Activated naive CD4-positive, alpha-beta T cell (primary cell): ENCODE measurements around the gene CRYBB2.
"Not testable (repeated sequence)": the region's sequence is repeated elsewhere in the genome, so short reads cannot be mapped to it uniquely, and the experiment has no call there.

Experiments
- DNase-seq, 4 experiments: peaks; one replicate each; lab custom pipeline; 2025; lab: John Stamatoyannopoulos, UW

Gene CRYBB2

DNA sequence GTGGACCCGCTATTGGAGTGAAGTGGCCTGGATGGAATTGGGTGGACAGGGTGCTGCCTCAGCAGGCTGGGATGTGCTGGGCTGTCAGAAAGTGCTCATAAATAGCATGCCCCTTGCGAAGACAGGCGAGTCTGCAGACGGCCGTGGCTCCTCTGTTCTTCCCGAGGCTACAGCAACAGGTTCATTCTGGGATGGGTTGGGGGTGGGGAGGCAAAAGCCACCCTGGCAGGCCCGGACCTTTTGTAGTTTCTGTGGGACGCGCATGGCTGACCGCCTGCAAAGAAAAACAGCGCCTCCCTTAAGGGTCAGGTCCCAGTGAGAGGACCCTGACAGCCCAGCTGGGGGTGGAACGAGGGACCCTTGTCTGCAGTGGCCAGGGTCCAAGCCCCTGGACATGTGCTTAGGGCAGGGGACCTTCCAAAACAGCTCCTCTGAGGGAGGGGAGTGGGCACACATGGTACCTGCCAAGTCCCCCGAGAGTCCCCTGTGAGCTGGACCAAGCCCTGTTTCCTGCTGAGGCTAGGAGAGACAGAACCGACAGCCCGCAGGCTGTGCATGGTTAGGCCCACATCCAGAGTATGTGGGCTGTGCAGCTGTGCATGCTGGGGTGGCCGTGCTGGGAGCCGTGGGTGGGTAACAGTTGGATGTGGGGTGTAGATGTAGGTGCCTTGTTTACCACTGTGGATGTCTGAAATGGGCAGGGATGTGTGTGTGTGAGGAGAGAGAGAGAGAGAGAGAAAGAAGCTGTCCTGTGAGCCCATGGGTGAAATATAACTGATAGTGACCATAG is 19.5 kb upstream of the CRYBB2 start, which contains the start of gene CRYBB3:
Gene CRYBB3 (plus strand): TSS at position 128 of the 790 bp plus-strand sequence. CDS start 1,539 bp downstream, outside the sequence.
- DNase-seq: no peak

DNA sequence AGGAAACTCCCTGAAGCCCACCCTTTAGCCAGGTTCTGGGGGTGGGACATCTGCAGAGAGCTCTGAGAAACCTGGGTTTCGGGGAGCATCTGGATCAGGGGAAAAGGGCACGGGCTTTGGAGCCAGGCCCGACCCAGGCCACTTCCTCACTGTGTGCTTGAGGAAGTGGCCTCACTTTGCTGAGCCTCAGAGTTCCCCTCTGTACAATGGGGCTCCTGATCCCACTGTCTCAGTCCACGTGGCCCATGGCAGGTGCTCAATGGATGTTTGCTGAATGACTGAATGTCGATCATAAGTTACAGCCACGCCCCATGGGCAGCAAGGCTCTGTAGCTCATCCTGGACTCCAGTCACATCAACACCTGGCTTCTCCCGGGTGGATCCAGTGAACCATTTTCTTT is 18.5 kb upstream of the CRYBB2 start:
- DNase-seq: no peak

DNA sequence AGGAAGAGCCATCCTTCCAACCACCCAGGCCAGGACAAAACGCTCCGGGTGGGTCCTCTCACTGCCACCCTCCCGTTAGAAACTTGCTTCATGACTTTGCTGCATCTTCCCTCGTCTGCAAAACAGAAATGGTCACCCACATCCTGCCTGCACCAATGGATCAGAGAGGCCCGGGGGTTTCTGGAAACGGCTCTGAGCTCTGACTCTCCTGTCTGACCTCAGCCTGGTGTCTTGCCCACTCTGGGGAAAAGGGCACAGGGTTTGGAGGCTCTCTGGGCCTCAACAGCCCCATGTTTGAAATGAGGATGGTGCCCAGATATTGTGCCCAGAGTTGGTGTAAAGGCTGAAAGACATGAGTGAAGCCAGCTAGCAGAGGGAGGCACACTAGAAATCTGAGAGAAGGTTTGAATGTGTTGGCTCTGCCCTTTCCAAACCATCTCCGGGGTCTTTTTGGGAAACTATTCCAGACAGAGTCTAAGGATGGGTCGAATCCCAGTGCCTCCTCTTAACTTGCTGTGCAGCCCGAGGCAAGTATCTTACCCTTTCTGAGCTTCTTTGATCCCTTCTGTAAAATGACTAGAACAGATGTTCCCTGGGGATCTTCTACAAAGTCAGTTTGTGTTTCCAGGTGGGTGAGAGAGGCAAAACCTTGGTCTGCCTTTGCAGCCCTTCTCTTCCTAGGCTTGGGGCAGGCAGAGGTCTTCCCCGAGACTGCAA is 17.7 kb upstream of the CRYBB2 start:
- no peak for DNase-seq

DNA sequence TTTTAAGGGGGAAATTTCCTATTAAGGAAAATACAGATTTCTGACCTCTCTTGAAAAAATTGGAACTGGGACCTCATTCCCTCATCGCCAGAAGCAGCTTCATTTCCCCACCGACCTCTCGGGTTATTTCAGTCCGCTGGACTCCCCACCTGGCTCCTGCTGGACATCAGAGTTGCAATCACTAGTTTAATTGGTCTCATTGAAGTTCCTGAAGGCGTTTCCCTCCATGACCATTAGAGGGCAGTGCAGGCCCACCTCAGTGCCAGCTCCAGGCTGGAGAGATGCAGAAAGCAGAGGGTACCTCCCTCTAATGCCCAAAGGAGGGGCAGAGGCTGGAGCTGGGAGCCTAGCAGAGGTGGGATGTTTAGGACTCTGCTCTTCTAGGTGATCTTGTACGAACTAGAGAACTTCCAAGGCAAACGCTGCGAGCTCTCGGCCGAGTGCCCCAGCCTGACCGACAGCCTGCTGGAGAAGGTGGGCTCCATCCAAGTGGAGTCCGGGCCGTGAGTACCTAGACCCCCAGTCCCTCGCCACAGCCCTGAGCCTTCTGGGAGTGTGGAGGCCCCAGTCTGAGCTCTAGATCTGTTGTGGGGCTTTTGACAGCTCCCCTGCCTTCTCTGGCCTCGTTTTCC is 17.0 kb upstream of the CRYBB2 start:
- DNase-seq: peak; percentile 10 to 30 (median 22)

DNA sequence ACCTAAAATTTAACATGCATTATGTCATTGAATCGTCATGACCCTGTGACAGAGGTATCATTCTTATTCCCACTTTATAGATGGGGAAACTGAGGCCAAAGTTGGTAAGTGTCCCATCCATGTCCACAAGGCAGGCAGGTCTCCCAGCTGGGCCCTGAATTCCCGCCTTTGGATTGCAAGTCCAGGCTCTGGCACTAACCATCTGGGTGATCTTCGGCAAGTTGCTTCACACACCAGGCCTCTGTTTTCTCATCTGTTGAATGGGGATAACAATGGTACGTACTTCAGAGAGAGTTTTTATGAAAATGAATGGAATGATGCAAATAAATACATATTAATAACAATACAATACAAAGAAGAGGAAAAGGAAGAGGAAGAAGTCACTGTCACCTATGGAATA is 16.4 kb upstream of the CRYBB2 start:
- no peak for DNase-seq

DNA sequence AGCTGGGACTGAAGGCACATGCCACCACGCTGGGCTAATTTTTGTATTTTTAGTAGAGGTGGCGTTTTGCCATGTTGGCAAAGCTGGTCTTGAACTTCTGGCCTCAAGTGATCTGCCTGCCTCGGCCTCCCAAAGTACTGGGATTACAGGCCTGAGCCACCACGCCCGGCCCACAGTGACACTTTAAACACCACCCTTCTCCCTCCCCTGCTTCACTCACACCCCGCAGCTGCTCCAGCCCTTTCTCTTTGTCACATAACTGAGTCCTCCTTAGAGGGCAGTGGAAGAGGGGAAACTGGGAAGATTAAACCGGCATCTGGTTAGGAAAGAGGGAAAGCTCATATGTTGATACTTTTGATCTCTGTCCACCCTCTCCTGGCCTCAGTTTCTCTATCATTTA is 14.9 kb upstream of the CRYBB2 start:
- not testable (repeated sequence) for DNase-seq

DNA sequence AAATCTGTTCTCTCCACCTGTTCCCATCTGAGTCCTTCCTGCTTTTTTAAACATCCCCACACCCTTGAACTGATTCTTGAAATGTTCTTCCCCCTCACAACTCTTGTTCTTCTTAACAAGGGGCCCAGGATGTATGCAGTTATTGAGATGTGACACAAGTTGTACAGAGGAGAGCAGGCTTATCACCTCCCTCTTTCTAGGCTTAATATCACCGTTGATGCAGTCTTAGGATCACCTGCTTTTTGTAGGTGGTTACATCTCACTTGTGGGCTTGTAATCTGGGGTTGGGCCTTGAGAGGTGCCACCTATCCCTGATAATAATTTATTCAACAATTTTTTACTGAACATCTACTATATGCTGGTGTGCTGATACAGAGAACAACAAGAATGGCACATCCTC is 13.6 kb upstream of the CRYBB2 start:
- no peak for DNase-seq

DNA sequence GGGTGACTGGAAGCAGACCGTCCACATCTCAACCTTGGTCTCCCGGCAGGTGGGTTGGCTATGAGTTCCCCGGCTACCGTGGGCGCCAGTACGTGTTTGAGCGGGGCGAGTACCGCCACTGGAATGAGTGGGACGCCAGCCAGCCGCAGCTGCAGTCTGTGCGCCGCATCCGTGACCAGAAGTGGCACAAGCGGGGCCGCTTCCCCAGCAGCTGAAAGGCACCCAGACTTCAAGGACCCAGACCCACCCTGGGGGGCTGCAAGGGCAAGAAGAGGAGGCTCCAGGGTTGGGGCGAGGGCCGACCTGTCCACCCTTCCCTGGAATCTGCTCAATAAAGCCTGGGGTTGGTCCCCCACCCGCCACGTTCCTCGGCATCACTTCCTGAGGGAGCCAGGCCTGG is 12.4 kb upstream of the CRYBB2 start:
- DNase-seq: no peak

DNA sequence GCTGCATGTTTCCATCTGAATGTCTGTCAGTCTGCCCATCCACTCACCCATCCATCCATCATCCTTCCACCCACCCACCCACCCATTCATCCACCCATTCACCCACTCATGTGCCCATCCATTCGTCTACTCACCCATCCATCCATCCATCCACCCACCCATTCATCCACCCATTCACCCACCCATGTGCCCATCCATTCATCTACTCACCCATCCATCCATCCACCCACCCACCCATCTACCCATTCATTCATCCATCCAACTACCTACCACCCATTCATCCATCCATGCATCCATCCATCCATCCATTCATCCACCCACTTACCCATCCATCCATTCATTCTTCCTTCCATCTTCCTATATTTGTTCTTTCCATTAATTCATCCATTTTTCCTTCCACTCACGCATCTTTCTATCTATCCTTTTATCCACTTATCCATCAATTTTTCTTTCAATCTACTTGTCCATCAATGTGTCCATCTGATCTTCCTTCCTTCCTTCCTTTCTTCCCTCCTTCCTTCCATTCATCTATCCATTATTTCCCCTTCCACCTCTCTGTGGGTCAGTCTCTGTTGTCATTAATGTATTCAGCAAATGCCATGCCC is 11.8 kb upstream of the CRYBB2 start:
- DNase-seq: no peak

DNA sequence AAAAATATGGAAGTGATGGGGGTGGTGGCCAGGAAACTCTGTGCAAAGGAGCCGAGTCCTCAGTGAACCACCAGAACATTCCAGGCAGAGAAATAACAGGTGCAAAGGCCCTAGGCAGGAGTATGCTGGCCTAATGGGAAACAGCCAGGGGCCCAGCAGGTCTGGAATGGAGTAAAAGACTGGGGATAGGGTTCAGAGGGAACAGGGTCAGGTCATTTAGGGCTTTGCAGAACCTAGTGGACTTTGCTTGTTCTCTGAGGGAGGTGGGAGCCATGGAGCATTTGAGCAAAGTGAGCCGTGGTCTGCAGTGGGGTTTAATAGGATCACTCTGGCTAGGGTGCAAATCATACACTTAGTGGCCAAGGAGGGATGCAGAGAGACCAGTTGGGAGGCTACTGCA is 11.1 kb upstream of the CRYBB2 start:
- no peak for DNase-seq

DNA sequence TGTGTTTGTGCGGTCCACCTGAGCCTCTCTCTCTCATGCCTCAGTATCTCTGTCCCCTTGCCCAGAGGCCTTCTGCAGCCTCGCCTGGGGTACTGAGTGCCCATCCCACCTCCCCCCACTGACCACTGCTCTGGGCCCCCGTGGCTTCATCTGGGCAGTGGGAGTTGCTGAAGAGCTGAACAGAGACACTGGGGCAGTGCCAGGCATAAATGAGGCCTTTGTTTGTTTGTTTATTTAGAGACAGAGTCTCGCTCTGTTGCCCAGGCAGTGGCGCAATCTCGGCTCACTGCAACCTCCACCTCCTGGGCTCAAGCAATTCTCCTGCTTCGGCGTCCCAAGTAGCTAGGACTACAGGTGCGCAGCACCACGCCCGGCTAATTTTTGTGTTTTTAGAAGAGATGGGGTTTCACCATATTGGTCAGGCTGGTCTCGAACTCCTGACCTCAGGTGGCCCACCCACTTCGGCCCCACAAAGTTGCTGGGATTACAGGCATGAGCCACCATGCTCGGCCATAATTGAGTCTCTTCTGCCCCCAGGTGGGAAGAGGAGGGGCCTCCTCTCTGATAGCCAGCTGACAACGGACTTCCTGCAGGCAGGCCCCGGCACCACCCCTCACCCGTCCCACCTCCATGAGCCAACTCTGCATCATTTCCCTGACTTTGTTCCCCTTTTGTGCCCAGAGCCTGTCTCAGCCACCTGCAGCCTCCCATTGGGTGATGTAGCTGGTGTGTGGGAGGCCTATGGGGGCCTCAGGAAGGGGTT is 10.5 kb upstream of the CRYBB2 start:
- no peak for DNase-seq

DNA sequence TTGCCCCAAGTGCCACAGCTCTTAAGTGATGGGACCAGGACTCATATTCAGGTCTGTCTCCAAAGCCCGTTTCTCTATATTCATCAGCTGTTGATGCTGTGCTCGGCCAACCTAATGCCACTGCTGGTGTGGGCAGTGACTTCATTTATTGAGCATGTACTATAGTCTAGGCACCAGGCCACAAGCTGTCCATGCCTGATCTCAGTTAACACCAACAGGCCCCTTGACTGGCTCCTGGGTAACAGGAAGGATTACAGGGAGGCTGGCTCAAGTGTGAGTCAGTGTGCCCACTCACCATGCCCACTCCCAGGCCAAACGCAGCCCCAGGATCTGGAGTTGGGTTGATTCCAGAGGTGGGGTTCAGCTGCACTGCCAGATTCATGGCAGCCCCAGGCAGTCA is 8.6 kb upstream of the CRYBB2 start:
- no peak for DNase-seq

DNA sequence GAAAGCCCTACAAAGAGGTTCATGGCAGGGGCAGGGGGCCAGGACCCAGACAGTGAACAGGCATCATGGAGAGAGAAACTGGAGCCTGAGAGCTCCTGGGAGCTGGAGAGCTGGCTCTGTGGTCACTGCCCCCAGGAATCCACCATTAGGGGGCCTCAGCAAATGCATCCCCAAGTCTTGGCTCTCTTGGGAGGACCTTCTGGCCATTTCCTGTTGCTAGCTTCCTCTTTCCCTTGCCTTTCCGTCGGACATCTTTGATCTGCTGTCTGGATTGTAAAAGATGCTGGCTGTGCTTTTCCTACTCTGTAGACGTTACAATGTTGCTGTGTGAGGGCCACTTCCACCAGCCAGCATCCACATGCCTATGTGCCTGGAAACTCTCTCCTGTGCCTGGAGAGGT is 7.1 kb upstream of the CRYBB2 start:
- DNase-seq: no peak

DNA sequence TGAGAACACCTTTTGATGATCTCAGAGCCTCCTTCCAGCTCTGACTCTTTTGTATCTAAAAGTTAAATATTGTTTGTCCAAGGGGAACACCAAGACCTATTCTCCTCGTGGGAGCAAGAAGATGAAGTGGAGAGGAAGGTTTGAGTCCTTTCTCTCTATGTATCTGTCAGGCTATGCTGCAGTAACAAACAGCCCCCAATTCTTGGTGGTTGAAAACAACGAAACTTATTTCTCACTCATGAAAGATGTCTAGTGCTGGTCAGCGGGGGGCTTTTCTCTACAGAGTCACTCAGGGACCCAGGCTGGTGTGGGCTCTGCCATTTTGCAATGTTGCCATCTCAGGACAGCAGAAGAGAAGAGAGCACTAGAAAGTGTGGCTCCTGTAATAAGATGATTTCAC is 6.2 kb upstream of the CRYBB2 start:
- no peak for DNase-seq

DNA sequence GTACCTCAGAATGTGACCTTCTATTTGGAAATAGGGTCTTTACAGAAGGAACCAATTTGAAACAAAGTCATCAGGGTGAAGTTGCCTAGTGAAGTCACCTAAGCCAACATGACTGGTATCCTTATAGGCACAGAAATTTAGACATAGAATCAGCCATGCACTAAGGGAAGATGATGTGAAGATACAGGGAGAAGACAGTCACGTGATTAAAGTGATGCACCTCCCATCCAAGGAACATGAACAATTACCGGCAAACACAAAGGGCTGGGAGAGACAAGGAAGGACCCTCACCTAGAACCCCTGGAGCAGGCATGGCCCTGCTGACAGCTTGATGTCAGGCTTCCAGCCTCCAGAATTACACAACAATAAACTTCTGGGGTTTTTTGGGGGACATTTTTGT is 3.2 kb upstream of the CRYBB2 start:
- no peak for DNase-seq

DNA sequence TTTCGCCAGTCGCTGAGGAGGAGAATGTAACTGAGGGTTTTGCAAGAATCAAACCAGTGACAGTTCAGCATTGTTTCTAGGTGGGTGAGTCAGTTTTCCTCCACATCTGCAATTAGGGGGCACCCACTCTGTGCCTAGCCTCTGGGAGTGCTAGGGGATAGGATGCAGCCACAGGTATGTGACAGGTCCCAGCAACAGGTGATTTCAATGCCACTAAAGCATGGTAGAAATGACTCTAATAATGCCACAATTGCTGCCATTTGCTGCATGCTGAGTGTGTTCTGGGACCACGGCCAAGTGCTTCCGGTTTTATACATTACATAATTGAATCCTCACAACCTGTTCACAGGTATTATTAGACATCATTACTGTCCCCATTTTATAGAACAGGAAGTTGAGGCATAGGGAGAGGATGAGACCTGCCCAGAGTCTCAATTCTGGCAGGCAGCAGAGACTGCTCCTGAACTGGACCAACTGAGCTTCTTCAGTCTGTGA is 556 bp downstream of the CRYBB2 start:
- DNase-seq: no peak

DNA sequence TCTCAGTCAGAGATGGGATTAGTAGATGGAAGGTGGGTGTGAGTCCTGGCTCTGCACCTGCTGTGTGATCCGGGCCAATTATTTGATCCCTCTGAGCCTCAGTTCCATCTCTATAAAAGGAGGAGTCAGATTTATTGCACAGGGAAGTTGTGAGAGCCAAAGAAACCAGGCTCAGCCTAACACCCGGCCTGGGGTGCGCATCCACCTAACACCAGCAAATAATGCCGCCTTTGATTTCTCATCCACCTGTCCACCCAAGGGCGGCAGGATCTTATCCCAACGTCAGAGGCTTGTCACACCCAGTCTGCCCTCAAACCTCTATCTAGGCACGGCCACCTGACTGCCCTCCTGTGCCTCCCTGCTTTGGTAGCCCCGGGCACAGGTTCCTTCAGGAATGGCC is 2.4 kb downstream of the CRYBB2 start:
- DNase-seq: no peak

DNA sequence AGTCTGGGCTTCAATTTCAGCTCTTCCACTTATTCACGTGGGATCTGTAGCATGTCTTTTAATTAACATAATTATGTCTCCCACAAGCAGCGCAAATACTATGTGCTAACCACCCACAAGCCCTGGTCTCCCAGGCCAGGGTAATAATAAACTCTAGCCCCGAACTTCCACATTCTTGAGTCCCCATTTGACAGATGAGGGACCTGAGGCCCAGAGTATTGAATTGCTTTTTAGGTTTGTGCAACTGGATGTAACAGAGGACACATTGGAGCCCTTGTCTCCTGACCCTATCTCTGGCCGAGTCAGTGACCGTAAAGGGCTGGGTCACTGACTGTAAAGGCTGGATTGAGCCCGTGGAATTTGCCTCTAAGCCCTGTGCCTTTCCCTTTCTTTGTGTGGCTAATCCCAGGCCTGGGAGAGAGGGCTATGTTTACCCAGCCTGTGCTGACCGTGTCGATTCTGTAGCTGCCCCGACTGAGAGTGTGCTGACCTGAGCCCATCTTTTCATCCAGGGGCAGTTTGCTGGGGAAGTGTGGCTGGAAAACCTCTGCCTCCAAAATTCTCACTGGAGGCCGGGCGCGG is 3.9 kb downstream of the CRYBB2 start:
- DNase-seq: no peak

DNA sequence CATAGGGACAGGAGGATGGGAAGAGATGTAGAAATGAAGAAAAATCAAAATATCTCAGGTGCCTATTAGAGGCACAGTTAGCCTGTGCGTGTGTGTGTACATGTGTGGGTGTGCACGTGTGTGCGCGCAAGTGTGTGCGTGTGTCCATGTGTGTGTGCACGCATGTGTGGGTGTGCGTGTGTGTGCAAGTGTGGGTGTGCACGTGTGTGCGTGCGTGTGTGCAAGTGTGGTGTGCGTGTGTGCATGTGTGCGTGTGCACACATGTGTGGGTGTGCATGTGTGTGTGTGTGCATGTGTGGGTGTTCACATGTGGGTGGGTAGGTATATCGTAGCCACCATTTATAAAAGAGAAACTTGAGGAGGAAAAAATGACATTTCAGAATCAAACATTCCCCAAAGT is 9.4 kb downstream of the CRYBB2 start:
- no peak for DNase-seq

DNA sequence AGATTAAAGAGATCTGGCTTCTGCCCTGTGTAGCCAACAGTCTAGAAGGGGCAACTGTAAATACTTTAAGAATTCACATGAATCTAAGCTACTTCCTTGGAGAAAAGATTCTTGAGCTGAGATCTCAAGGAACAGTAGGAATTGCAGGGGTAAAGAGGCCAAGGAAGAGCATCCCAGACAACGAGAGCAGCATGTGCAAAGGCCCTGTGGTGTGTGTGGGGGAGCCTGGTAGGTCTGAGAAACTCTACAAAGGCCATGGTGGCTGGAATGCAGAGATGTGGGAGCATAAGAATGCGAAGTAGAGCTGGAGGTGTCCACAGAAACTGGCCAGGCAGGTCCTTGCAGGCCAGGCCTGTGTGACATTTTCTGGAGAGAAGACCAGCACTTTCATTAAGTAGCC is 11.3 kb downstream of the CRYBB2 start:
- not testable (repeated sequence) for DNase-seq

DNA sequence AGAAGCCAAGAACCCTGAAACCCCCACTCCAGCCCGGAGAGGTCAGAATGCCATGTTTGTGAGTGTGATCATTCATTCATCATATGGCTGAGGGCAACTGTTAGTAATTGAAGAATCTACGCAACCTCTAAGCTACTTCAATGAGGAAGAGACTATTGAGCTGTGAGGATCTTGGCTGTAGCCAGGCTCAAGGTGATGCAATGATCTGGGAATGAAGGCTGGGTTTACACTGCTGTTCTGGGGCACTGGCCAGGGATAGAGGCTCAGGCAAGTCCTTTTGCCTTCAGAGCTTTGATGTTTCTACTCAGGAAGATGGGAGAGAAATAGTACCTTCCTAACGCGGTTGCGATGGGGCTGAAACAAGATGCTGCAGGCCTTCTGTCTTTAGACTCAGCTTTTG is 12.9 kb downstream of the CRYBB2 start:
- no peak for DNase-seq
